Fibroblast of skin of abdomen (primary cell): Measurements from ENCODE around the gene PHRF1. TPM values are rescaled to one million over a fixed set of nuclear protein-coding genes. Genes with fewer than 3 reads are reported as not detected.

Experiments
- DNase-seq: peaks from one replicate; pipeline ENCODE4 v3.0.0-alpha.2; 2013
- polyA plus RNA-seq, 2 experiments: library from polyadenylated mRNA; unstranded; fragments of 120-200 nt; gene quantifications; one replicate each; pipeline ENCODE4 v1.2.1, GENCODE V29; 2013; ENCODE audit not compliant: insufficient read length in 2 of 2

The PHRF1 gene, protein sequence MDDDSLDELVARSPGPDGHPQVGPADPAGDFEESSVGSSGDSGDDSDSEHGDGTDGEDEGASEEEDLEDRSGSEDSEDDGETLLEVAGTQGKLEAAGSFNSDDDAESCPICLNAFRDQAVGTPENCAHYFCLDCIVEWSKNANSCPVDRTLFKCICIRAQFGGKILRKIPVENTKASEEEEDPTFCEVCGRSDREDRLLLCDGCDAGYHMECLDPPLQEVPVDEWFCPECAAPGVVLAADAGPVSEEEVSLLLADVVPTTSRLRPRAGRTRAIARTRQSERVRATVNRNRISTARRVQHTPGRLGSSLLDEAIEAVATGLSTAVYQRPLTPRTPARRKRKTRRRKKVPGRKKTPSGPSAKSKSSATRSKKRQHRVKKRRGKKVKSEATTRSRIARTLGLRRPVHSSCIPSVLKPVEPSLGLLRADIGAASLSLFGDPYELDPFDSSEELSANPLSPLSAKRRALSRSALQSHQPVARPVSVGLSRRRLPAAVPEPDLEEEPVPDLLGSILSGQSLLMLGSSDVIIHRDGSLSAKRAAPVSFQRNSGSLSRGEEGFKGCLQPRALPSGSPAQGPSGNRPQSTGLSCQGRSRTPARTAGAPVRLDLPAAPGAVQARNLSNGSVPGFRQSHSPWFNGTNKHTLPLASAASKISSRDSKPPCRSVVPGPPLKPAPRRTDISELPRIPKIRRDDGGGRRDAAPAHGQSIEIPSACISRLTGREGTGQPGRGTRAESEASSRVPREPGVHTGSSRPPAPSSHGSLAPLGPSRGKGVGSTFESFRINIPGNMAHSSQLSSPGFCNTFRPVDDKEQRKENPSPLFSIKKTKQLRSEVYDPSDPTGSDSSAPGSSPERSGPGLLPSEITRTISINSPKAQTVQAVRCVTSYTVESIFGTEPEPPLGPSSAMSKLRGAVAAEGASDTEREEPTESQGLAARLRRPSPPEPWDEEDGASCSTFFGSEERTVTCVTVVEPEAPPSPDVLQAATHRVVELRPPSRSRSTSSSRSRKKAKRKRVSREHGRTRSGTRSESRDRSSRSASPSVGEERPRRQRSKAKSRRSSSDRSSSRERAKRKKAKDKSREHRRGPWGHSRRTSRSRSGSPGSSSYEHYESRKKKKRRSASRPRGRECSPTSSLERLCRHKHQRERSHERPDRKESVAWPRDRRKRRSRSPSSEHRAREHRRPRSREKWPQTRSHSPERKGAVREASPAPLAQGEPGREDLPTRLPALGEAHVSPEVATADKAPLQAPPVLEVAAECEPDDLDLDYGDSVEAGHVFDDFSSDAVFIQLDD (N-terminal part only)
- polyA plus RNA-seq (2013, experiment 1 of 2; ENCODE audit: insufficient read length), result 18.8 TPM
- 20.2 TPM for polyA plus RNA-seq (2013, experiment 2 of 2; ENCODE audit: insufficient read length)

DNA sequence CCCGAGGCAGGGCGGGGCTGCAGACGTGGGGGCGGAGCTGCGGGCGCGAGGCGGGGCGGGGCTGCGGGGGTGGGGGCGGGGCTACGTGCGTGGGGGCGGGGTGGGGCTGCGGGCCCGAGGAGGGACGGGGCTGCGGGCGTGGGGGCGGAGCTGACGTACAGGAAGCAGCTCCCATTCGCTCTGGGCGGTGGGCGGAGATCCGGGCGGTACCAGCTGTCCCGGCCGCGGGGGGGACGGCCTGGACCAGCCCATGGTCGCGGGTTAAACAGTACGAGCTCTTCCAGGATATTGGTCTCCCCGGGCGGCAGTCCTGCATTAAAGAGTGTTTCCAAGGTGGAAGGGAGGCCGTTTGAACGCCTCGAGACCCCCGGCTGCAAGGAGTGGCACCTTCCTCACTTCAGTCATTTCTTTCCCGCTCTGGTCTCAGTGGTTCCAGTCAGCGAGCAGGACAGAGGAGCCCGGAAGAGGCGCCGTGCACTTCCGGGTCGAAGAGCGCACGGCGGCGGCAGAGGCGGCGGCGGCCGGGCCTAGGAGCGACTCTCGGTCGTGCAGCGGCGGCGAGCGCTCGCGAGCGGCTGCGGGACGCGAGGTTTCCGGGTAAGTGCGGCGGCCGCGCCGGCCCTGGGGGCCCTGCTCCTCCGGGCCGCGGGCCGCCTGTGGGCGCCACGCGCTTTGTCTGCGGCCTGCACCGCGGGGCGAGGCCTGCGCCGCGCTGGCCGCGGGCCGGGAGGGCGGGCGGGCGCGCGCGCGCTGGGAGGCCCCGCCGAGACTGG, at the start of gene PHRF1:
Gene PHRF1 (plus strand): TSS at position 475 of the 773 bp plus-strand sequence. CDS start 5,043 bp downstream, outside the sequence.
- peak; percentile 94 for DNase-seq

DNA sequence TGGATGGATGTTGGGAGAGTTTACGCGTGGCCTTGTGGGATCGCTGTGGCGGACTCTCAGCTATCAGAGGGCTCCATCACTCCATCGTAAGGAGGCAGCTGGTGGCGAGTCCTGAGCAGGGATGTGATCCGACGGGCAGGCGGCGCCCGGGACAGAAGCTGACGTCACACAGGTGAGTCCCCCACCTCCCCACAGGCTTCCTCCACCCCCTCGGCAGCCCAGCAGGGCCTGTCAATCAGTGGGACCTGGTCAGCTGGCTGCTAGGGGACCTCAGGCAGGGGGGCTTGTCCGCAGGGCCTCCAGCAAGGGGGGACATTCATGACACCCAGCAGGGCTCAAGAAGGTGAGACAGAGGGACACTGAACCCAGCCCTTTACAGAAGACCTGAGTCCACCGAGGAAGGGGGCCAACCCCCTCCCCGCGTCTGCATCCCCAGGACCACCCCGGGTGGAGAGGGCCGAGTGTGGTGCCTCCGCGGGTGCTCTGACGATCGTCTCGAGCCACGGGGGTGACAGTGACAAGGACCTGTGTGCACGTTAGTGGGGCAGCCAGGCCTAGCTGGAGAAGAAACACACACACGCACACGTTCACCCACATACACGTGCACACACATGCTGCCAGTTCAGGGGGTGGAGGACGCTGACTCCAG, 48.0 kb upstream of the PHRF1 start:
- no peak for DNase-seq

DNA sequence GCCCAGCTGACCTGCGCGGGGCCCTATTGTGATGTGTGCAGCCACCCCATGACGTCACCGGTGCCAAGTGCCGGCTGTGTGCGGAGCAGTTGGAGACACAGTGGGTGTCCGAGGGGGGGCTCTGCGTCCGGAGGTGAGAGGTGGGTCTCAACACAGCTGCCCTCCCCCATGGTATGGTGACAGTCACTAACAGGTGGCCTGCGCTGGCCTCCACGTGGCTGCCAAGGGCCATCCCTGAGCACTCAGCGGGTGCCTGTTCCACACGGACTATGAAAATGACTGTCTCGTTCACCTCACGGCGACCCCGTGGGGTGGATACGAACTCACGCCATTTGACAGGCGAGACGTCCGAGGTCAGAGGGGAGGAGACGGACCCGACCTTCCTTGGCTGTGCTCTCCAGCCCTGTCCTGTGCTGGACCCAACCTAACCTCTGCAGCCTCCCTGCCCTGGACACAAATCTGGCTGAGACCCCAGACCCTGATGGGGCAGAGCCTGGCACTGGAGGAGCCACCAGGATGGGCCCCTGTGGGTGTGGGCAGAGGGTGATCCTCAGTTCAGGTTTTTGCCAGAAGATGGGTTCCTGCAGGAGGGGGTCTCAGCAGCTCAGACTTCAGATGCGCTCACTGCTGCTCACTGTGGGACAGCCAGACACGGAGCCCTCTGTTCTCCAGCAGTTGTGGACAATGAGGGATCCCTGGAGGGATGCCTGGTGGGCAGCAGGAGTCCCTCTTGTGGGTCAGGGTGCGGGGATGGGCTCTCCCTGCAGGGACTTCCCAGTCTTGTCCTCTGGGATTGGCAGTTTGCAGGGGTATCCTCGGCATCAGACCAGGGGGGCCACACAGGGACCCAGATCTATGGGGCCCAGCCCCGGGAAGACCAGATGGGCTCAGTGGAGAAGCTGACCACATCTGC, 47.2 kb upstream of the PHRF1 start:
- DNase-seq, result no peak

DNA sequence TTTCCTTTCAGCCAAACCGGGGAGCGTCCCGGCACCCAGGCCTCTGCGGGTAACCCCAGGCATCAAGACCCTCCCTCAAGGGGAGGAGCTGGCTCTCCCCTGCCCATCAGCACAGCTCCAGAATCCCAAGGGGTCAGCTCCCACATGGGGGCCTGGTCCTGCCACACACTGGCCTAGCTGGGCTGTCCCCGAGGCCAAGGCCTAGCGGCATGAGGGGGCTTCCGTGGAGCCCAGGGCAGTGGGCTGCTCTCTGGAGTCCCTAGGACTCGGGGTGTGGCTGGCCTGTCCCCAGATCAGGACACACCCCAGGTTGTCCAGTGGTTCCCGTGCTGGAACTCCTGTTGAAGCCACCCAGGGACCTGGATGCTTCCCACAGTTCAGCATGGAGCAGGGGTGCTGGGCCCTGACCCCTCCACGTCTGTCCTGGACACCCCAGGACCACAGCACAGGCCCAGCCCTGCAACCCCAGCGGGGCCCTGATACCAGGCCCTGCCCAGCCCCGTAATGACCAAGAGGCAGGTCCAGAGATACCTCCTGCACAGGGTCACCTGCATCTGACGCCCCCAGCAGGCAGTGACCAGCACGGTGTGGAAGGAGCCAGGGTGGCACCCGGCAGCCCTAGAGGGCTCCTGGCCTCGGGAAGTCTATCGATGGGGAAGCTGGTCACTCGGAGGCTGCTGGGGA, 46.4 kb upstream of the PHRF1 start:
- no peak for DNase-seq

DNA sequence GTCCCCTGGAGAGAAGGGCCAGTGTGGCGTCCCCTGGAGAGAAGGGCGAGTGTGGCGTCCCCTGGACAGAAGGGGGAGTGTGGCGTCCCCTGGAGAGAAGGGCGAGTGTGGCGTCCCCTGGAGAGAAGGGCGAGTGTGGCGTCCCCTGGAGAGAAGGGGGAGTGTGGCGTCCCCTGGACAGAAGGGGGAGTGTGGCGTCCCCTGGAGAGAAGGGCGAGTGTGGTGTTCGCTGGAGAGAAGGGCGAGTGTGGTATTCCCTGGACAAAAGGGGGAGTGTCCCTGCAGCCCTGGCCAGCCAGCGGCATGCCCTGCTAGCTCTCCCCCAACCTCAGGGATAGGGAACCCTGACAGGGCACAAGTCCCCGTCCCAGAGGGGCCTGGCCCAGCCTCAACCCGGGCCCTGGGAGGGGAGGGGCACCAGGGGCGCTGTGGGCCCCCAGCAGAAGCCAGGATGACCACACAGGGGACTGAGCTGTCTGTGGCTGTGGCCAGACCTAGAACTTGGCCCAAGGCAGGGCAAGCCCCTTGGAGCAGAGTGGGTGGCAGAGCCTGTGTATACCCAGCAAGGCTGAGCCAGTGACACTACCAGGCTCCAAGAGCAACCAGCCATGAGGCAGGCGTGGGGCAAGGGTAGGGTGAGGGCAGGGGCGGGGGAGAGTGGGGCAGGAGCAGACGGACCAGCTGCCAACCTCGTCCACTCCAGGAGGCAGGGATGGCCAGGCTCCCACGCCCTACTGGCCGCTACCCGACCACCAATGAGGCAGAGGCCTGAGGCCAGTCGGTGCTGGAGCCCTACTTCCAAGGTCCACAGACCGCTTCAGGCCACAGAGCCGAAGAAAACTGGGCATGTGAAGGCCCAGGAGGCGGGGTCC, 45.1 kb upstream of the PHRF1 start:
- no peak for DNase-seq

DNA sequence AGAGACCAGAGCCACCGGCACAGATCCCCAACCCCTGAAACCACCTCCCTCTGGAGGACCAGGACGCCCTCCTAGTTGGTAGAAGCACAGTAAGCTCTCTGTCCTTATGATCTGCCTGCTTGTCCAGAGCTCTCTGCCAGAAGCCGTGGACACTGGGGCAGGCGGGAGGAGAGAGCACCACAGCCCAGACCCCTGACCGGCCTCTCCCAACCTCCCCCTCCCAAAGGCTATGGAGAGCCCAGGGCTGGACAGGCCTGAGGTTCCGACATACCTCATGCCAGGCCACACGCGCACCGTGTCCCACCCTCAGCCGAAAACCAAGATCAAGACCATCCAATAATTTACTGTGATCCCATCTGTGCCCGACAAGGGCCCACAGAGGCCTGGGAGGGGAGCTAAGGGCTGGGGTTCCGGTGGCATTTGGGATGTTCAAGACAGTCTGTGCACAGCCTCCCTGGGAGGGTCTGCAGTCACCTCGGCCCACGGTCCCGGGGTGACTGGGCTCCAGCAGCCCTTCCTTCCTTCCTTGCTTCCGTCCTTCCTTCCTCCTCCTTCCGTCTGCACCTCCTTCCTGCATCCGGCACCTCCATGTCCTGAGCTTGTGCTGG, 44.2 kb upstream of the PHRF1 start:
- no peak for DNase-seq

DNA sequence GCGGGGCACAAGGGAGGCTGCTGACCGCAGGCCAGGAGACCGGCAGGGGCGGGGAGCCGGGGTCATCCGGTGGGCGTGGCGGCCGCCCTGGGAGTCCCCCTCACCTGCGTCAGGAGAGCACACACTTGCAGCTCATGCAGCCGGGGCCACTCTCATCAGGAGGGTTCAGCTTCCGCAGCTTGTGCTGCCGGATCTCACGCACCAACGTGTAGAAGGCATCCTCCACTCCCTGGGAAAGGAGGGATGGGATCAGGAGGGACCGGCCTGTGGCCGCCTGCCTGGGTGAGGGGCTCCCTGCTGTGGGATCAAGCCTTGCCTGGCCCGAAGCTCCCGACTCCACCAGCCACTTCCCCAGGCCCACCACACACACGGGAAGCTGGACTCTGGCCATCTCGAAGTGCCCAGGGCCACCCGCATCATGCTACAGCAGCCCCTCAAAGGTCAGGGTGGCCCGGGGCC, 43.7 kb upstream of the PHRF1 start:
- DNase-seq, result no peak

DNA sequence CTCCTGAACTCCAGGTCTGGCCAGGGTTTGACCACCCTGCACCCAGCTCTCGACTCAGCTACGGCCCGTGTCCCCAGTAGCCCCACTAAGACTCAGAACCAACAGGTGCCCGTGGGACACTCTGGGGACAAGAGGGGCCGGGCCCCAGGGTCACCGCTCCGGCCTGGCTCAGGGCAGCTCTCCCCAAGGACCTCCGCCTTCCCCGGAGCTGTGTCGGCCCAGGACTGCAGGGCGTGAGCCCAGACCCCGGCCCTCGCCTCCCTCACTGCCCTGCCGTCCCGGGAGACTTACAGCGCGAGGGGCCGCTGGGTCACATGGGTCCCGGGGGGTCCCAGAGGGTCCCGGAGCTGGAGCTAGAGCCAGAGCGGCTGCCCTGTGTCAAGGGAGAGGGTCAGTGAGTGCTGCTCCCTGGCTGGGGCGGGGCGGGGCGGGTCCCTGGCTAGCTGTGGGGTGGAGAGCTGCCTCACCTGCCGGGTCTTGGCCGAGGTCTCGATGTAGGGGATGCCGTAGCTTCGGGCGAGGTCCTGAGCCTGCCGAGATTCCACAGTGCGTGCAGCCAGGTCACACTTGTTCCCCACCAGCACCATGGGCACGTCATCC, 43.2 kb upstream of the PHRF1 start:
- DNase-seq, result no peak

DNA sequence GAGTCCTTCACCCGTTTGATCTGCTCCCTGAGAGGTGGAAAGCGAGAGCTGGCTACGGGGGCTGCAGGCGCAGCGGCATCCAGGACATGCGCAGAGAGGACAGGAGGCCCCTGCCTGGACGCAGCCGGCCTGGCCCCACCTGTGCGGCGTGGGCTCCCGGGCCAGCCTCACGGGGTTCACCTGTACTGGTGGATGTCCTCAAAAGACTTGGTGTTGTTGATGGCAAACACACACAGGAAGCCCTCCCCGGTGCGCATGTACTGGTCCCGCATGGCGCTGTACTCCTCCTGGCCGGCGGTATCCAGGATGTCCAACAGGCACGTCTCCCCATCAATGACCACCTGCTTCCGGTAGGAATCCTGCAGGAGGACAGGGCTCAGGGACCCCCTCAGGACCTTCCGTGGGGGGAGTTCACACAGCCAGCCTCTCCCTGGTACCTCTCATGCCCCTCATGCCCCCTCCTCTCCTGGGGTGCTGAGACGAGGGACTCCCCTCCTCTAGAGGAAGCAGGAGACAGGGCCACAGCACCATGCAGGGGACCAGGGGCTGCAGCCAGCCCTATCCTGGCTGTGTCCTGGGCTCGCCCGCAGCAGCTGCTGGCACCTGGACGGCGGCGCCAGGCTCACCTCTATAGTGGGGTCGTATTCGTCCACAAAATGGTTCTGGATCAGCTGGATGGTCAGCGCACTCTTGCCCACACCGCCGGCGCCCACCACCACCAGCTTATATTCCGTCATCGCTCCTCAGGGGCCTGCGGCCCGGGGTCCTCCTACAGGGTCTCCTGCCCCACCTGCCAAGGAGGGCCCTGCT, 42.5 kb upstream of the PHRF1 start:
- DNase-seq, result no peak

DNA sequence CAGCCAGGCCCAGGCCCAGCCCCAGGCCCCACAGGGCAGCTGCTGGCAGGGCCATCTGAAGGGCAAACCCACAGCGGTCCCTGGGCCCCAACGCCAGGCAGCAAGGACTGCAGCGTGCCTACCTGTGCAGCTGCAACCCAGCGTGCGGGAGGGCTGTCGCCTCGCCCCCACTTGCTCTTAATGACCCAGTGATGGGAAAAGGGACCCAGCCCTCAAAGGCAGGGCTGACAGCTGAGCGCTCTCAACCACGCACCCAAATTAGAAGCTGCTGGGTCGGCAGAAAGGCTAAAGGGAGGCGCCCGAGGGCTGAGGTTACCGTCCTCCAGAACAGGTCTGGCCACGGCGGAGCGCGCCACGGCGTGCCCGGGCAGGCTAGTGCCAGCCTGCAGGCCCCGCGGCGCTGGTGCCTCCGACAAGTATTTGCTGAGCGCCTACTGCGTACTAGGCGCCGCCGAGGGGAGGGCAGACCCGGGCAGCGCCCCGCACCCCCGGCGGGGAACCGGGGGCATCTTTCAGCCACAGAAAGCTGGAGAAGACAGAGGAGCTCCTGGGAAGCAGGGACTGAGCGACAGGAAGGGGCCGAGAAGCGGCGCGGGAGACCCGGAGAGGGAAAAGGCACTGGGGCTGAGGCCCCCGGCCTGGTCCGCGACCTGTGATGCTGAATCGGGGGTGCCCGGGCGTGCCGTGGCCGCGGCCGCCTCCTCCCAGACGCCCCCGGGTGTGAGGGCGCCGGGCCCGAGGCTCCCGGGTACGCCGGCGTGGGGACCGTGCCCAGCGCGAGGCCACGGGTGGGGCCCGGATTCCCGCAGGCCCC, 41.7 kb upstream of the PHRF1 start:
- DNase-seq, result no peak

DNA sequence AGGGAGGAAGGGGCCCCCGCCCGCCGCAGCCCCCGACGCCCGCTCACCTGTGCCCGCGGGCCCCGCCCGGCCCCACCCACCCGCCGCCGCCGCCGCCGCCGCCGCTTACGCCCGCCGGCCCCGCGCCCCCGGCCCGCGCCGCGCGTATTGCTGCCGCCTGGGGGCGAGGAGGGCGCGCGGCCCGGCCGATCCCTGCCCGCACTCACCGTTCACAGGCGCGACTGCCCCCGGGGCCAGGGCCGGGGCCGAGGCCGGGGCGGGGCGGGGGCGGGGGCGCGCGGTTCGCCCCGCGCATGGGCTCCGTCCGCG, 41.1 kb upstream of the PHRF1 start:
- DNase-seq, result no peak

DNA sequence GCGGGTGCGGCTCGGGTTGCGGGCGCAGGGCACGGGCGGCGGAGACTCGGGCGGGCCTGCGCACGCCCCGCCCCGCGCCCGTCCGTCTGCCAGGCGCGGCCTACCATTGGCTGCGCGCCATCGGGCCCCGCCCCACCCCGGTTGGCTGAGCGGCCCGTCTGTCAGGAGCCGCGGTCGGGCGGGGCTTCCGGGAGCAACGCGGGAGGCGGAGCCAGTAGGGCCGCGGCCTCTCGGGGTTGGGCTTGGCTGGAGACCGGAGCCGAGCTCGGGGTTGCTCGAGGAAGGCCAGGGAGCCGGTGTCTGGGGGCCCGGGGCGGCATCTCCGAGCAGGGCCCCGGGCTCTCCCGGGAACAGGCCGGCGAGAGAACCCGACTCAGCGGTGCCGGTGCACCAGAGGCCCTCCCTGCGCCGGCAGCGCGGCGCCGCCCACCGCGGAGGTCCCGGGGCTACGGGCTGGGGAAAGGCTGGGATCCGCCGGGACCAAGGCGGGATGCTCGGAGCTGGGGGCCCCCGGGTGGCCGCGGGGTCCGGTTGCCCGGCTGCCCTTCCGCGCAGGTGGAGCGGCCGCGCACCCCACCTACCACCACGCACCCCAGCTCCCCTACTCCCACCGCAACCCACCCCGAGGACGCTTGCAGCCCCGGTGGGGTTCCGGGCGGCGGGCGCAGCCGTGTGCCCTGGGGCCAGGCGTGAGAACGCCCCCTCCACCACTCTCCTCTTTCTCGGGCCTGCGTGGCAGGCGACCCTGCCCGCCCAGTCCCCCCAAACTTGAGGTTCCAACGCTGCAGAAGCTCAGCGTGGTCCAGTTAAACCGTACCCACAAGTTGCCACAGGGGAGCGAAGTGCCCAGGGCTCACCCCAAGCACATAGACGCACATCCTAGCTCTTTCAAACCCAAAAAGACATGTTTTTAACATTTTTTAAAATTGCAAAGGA, 40.5 kb upstream of the PHRF1 start, which contains the start of gene HRAS:
Gene HRAS (minus strand): TSS at position 58 of the 936 bp plus-strand sequence.
- peak; percentile 94 for DNase-seq

DNA sequence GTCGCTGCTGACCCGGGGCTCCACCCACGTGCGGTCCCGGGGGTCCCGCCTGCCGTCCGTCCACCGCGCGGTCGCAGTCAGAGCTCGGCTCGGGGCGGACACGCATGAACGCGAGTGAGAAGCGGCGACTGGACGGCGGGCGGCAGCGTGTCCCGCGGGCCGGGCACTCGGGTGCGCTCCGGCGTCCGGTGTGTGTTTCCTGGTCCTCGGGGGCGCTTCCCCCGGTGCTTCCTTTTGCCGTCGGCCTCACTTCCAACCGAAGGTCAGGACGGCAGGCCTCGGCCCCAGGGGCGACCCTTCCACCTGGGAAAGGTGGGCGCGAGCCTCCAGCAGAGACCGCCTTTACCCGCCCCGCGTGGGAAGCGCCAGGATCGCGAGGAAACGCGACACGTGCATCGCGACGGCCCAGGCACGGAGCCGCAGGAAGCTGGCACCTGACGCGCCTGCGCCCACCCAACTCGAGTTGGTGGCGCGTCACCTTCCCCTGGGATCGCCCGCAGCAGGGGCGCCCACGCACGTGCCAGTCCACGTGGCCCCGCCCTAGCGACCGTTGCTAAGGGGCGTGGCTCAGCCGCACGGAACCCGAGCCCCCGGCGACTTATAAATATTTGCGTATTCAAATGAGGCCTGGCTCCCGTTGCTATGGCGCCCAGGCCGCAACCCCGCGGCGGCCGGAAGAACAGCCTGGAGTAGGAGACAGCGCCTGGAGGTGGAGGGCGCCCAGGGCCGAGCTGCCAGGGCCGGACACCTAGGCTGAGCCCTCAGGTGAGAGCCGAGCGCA, 39.2 kb upstream of the PHRF1 start, which contains the start of gene LRRC56:
Gene LRRC56 (plus strand): TSS at position 687 of the 781 bp plus-strand sequence. CDS start 3,158 bp downstream, outside the sequence.
- peak; percentile 74 for DNase-seq
